ENCODE data around the gene EYA3.

Gene EYA3

GRCh38 chr1:27951396-27951795, 137.0 kb downstream of the EYA3 start:
- TF ChIP-seq, protein P1, sequence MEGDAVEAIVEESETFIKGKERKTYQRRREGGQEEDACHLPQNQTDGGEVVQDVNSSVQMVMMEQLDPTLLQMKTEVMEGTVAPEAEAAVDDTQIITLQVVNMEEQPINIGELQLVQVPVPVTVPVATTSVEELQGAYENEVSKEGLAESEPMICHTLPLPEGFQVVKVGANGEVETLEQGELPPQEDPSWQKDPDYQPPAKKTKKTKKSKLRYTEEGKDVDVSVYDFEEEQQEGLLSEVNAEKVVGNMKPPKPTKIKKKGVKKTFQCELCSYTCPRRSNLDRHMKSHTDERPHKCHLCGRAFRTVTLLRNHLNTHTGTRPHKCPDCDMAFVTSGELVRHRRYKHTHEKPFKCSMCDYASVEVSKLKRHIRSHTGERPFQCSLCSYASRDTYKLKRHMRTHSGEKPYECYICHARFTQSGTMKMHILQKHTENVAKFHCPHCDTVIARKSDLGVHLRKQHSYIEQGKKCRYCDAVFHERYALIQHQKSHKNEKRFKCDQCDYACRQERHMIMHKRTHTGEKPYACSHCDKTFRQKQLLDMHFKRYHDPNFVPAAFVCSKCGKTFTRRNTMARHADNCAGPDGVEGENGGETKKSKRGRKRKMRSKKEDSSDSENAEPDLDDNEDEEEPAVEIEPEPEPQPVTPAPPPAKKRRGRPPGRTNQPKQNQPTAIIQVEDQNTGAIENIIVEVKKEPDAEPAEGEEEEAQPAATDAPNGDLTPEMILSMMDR (IDR thresholded peaks at IDR 0.05; ENCODE audit: low read depth, low read length), result no peak
- DNase-seq (ENCODE audit: extremely low read depth, low read depth), result no peak

GRCh38 chr1:27949027-27949426, 139.4 kb downstream of the EYA3 start:
- DNase-seq (ENCODE audit: extremely low read depth, low read depth), result no peak
- TF ChIP-seq, protein P1 (IDR thresholded peaks at IDR 0.05; ENCODE audit: low read depth, low read length), result no peak

- TF ChIP-seq, protein P1 (IDR thresholded peaks at IDR 0.05; ENCODE audit: low read depth, low read length), result no peak
- no peak for DNase-seq (ENCODE audit: extremely low read depth, low read depth)
These were observed 143.4 kb downstream of the EYA3 start for GRCh38 chr1:27945020-27945419.

DNA sequence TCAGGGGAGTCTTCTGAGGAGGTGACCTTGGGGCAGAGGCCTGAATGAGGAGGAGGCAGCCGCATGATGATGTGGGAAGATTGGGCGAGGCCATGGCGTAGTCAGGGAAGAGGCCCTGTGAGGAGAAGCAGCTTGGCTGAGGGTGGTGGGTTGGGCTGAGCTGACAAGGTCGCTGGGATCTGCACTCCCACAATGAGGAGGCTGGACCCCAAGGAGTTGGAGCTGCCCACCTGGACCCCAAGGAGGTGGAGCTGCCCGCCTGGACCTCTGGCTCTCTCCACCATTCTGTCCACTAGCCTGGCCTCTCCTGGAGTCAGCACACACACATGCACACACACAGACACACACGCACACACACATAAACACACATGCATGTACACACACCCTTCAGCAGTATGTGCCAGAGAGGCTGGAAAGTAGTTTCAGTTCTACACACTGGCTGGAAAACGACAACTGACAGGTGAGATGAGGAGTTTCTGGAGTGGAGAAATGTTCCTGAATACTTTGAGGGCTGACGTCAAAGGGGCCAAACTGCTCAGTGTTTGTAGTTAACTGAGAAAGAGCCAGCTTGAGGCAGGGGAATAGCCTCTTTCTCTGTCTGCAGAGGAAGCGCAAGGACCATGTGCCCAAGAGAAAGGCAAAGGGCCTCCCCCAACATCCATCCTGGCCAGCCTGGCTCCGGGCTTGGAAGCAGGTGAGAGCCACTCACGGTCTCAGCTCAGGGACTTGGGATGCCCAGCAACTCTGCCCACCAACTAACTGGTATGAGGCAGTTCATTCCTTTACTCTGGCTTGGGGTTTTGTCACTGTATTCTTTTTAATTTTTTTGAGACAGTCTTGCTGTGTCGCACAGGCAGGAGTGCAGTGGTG, 146.5 kb downstream of the EYA3 start:
- no peak for DNase-seq (ENCODE audit: extremely low read depth, low read depth)
- TF ChIP-seq, protein P1 (IDR thresholded peaks at IDR 0.05; ENCODE audit: low read depth, low read length), result no peak

DNA sequence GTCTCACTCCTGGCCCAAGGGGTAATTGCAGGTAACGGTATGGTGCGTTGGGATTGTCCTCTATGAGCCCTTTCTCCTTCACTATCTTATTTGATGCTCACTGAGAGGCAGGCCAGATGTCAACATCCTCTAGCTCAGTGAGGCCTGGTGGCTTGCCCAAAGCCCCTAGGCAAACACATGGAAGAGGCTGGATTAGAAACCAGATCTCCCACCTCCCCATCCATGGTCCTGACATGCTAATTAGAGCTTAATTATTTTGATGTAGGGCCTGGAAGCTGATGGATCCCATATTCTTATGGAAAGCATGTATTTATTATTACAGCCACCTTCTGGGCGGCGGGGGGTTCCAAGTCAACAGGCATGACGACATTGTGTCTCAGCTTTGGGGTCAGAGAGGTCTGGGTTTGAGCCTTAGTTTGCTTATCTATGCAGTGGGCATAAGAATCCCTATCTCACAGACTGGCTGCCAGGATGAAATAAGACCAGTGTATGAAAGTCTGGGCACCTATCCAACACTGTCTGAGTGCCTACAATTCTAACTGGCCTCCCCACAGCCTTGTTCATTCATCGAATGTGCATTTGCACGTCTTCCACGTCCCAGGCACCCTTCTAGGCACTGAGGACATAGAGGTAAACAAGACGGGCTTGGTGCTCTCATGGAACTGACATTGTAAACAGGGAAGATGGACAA, 147.4 kb downstream of the EYA3 start:
- TF ChIP-seq, protein P1 (IDR thresholded peaks at IDR 0.05; ENCODE audit: low read depth, low read length), result no peak
- no peak for DNase-seq (ENCODE audit: extremely low read depth, low read depth)

DNA sequence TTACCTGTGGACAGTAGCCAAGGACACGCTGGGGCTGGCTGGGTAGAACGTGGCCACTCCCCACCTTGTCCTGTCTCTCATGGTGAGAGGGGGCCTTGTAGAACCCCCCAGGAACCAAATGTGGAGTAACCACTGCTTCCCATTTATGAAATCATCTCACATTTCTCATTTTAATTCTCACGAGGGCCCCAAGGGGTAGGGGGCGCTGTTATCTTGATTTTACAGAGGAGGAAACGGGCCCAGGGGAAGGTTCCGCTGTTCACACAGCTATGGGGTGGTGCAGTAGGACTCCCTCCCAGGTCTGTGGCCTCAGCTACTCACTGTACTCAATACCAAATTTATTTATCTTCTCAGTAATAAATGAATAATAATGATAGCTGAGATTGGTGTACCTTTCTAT, 148.1 kb downstream of the EYA3 start:
- TF ChIP-seq, protein P1 (IDR thresholded peaks at IDR 0.05; ENCODE audit: low read depth, low read length), result peak; percentile 28
- no peak for DNase-seq (ENCODE audit: extremely low read depth, low read depth)

GRCh38 chr1:27938488-27938887, 149.9 kb downstream of the EYA3 start:
- DNase-seq (ENCODE audit: extremely low read depth, low read depth), result no peak
- TF ChIP-seq, protein P1 (IDR thresholded peaks at IDR 0.05; ENCODE audit: low read depth, low read length), result no peak

Data from AG09319 (cell line).